ENCODE data around the gene ZIC4.

DNA sequence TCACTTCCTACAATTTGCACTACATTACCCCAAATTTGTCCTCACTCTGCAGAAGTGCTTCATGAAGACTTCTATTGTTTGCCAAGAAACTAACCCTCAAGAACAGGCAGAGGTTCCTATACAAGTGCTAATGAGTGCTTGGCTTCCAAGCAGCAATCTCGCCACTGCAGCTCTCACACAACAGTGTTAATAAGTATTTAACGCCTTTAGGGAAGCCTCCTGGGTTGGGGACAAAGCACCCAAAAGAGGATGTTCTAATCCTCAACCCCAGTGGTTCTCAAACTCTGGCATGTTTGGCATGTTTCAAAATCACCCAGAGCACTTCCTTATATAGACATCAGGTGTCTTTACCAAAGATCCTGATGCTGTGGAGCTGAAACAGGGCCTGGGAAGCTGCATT lies 64.6 kb downstream of the ZIC4 start:
- TF ChIP-seq POLR2AphosphoS5 (IDR thresholded peaks at IDR 0.05; ENCODE audit: borderline replicate concordance, low read depth, low read length), result no peak
- no peak for TF ChIP-seq EZH2 (IDR thresholded peaks at IDR 0.05)
- TF ChIP-seq FOXP2 (optimal IDR thresholded peaks at IDR 0.05; ENCODE audit: control extremely low read depth, extremely low read length, insufficient read depth), result no peak

Measured in SK-N-MC (cell line).